ENCODE data around the gene ACTL9. TPM values are rescaled to one million over a fixed set of nuclear protein-coding genes. Genes with fewer than 3 reads are reported as not detected.
"Not testable (repeated sequence)": the region's sequence is repeated elsewhere in the genome, so short reads cannot be mapped to it uniquely, and the experiment has no call there.

ACTL9 gene, protein sequence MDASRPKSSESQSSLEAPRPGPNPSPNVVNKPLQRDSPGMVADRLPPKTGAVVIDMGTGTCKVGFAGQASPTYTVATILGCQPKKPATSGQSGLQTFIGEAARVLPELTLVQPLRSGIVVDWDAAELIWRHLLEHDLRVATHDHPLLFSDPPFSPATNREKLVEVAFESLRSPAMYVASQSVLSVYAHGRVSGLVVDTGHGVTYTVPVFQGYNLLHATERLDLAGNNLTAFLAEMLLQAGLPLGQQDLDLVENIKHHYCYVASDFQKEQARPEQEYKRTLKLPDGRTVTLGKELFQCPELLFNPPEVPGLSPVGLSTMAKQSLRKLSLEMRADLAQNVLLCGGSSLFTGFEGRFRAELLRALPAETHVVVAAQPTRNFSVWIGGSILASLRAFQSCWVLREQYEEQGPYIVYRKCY
- not detected for total RNA-seq

- Histone ChIP-seq H3K9ac (ENCODE audit: low read depth in 1 of 3, low read length in 3 of 3) (no peak within 1 kb of the TSS), H3K27me3 (ENCODE audit: control insufficient read depth in 3 of 3, insufficient read depth in 3 of 3, low read length in 3 of 3) (peaks cover 0 to 14% (median 0%) of the 10 kb centered on the region in 3 donors), H3K36me3 (ENCODE audit: control insufficient read depth in 3 of 3, insufficient read depth in 3 of 3, low read length in 3 of 3) (no peaks in the 10 kb centered on the region), H3K27ac (ENCODE audit: low read depth, low read length) (no peak within 1 kb of the TSS), H3K4me3 (ENCODE audit: low read length in 3 of 3) (no peak within 1 kb of the TSS), H3K9me3 (ENCODE audit: control insufficient read depth in 3 of 3, low read length in 3 of 3) (no peaks in the 10 kb centered on the region), H3K4me1 (ENCODE audit: control insufficient read depth in 3 of 3, insufficient read depth in 3 of 3, low read length in 3 of 3) (no peaks in the 10 kb centered on the region)
Observed at GRCh38 chr19:8698433-8699063, at the start of gene ACTL9. TSS of gene ACTL9 (minus strand) at chr19:8698795. CDS start at chr19:8698701, 94 bp downstream.

- H3K27ac ChIP-seq (ENCODE audit: low read depth, low read length); H3K27me3 ChIP-seq (ENCODE audit: control insufficient read depth in 3 of 3, insufficient read depth in 3 of 3, low read length in 3 of 3); H3K4me3 ChIP-seq (ENCODE audit: low read length in 3 of 3); H3K36me3 ChIP-seq (ENCODE audit: control insufficient read depth in 3 of 3, insufficient read depth in 3 of 3, low read length in 3 of 3); H3K4me1 ChIP-seq (ENCODE audit: control insufficient read depth in 3 of 3, insufficient read depth in 3 of 3, low read length in 3 of 3); H3K9me3 ChIP-seq (ENCODE audit: control insufficient read depth in 3 of 3, low read length in 3 of 3); H3K9ac ChIP-seq (ENCODE audit: low read depth in 1 of 3, low read length in 3 of 3): not testable (repeated sequence)
Observed at GRCh38 chr19:8739291-8740065, 40.9 kb upstream of the ACTL9 start.

- H3K9ac ChIP-seq (ENCODE audit: low read depth in 1 of 3, low read length in 3 of 3): no peak overlapping the region
- no peak overlapping the region for H3K27ac ChIP-seq (ENCODE audit: low read depth, low read length)
- no peaks in the 10 kb centered on the region for H3K4me1 ChIP-seq (ENCODE audit: control insufficient read depth in 3 of 3, insufficient read depth in 3 of 3, low read length in 3 of 3)
- H3K4me3 ChIP-seq (ENCODE audit: low read length in 3 of 3): no peak overlapping the region
- no peaks in the 10 kb centered on the region for H3K36me3 ChIP-seq (ENCODE audit: control insufficient read depth in 3 of 3, insufficient read depth in 3 of 3, low read length in 3 of 3)
- no peaks in the 10 kb centered on the region for H3K9me3 ChIP-seq (ENCODE audit: control insufficient read depth in 3 of 3, low read length in 3 of 3)
- no peaks in the 10 kb centered on the region for H3K27me3 ChIP-seq (ENCODE audit: control insufficient read depth in 3 of 3, insufficient read depth in 3 of 3, low read length in 3 of 3)
Observed at GRCh38 chr19:8738377-8738776, 39.8 kb upstream of the ACTL9 start.

GRCh38 chr19:8731428-8732169 lies 33.0 kb upstream of the ACTL9 start:
- no peak overlapping the region for H3K9ac ChIP-seq (ENCODE audit: low read depth in 1 of 3, low read length in 3 of 3)
- H3K36me3 ChIP-seq (ENCODE audit: control insufficient read depth in 3 of 3, insufficient read depth in 3 of 3, low read length in 3 of 3): no peaks in the 10 kb centered on the region
- no peak overlapping the region for H3K4me3 ChIP-seq (ENCODE audit: low read length in 3 of 3)
- H3K4me1 ChIP-seq (ENCODE audit: control insufficient read depth in 3 of 3, insufficient read depth in 3 of 3, low read length in 3 of 3): no peaks in the 10 kb centered on the region
- no peaks in the 10 kb centered on the region for H3K27me3 ChIP-seq (ENCODE audit: control insufficient read depth in 3 of 3, insufficient read depth in 3 of 3, low read length in 3 of 3)
- peaks cover 0 to 4% (median 2%) of the 10 kb centered on the region in 3 donors for H3K9me3 ChIP-seq (ENCODE audit: control insufficient read depth in 3 of 3, low read length in 3 of 3)
- no peak overlapping the region for H3K27ac ChIP-seq (ENCODE audit: low read depth, low read length)

GRCh38 chr19:8724276-8724675 lies 25.7 kb upstream of the ACTL9 start:
- H3K36me3 ChIP-seq (ENCODE audit: control insufficient read depth in 3 of 3, insufficient read depth in 3 of 3, low read length in 3 of 3): no peaks in the 10 kb centered on the region
- H3K9me3 ChIP-seq (ENCODE audit: control insufficient read depth in 3 of 3, low read length in 3 of 3): no peaks in the 10 kb centered on the region
- no peak overlapping the region for H3K27ac ChIP-seq (ENCODE audit: low read depth, low read length)
- H3K9ac ChIP-seq (ENCODE audit: low read depth in 1 of 3, low read length in 3 of 3): no peak overlapping the region
- no peak overlapping the region for H3K4me3 ChIP-seq (ENCODE audit: low read length in 3 of 3)
- peaks cover 0 to 2% (median 0%) of the 10 kb centered on the region in 3 donors for H3K27me3 ChIP-seq (ENCODE audit: control insufficient read depth in 3 of 3, insufficient read depth in 3 of 3, low read length in 3 of 3)
- H3K4me1 ChIP-seq (ENCODE audit: control insufficient read depth in 3 of 3, insufficient read depth in 3 of 3, low read length in 3 of 3): no peaks in the 10 kb centered on the region

DNA sequence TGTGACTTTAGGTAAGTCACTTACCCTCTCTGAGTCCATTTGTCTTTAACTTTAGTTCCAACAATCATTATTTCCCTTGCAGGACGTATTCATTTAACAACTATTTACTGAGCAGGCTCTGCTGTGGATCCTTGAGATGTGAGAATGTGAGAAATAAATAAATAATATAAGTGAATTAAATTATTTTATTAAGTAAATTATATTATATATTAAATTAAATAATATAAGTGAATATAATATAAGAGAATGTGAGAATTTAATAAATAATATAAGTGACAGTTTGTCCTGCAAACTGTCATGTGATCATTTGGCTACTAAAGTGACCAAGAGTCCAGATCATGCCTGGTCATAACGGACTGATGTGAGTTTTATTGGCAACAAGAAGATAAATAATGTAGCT lies 23.4 kb upstream of the ACTL9 start:
- Histone ChIP-seq H3K27me3 (ENCODE audit: control insufficient read depth in 3 of 3, insufficient read depth in 3 of 3, low read length in 3 of 3) (peaks cover 0 to 2% (median 0%) of the 10 kb centered on the region in 3 donors), H3K9me3 (ENCODE audit: control insufficient read depth in 3 of 3, low read length in 3 of 3) (peaks cover 0 to 3% (median 0%) of the 10 kb centered on the region in 3 donors), H3K4me1 (ENCODE audit: control insufficient read depth in 3 of 3, insufficient read depth in 3 of 3, low read length in 3 of 3) (no peaks in the 10 kb centered on the region), H3K9ac (ENCODE audit: low read depth in 1 of 3, low read length in 3 of 3) (no peak overlapping the region), H3K4me3 (ENCODE audit: low read length in 3 of 3) (no peak overlapping the region), H3K36me3 (ENCODE audit: control insufficient read depth in 3 of 3, insufficient read depth in 3 of 3, low read length in 3 of 3) (no peaks in the 10 kb centered on the region), H3K27ac (ENCODE audit: low read depth, low read length) (no peak overlapping the region)

DNA sequence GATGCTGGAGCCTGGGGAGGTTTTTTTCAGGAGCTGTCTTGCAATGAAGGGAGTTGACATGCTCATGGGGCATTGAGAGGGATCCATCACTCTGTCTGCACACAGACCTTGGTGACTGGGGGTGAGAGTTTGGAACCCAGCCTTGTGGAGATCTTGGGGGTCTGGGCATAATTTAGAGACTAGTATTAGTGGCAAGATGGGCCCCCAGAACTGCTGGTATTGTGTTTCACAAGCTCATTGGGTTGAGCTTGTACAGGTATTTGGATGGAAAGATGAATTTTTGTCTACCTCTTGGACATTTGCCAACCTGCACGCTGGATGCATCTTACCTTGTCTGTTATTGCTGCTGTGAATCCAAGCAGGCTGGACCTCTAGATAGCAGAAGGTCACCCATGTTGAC lies 22.7 kb upstream of the ACTL9 start, which contains the start of gene OR2Z1:
Gene OR2Z1, plus strand, starts transcription at position 301 of the 400 bp plus-strand sequence. CDS start 9,395 bp downstream, outside the sequence.
- H3K4me1 ChIP-seq (ENCODE audit: control insufficient read depth in 3 of 3, insufficient read depth in 3 of 3, low read length in 3 of 3): no peaks in the 10 kb centered on the region
- peaks cover 0 to 3% (median 0%) of the 10 kb centered on the region in 3 donors for H3K9me3 ChIP-seq (ENCODE audit: control insufficient read depth in 3 of 3, low read length in 3 of 3)
- peaks cover 0 to 2% (median 0%) of the 10 kb centered on the region in 3 donors for H3K27me3 ChIP-seq (ENCODE audit: control insufficient read depth in 3 of 3, insufficient read depth in 3 of 3, low read length in 3 of 3)
- no peak within 1 kb of the TSS for H3K27ac ChIP-seq (ENCODE audit: low read depth, low read length)
- no peaks in the 10 kb centered on the region for H3K36me3 ChIP-seq (ENCODE audit: control insufficient read depth in 3 of 3, insufficient read depth in 3 of 3, low read length in 3 of 3)
- H3K9ac ChIP-seq (ENCODE audit: low read depth in 1 of 3, low read length in 3 of 3): no peak within 1 kb of the TSS
- no peak within 1 kb of the TSS for H3K4me3 ChIP-seq (ENCODE audit: low read length in 3 of 3)

DNA sequence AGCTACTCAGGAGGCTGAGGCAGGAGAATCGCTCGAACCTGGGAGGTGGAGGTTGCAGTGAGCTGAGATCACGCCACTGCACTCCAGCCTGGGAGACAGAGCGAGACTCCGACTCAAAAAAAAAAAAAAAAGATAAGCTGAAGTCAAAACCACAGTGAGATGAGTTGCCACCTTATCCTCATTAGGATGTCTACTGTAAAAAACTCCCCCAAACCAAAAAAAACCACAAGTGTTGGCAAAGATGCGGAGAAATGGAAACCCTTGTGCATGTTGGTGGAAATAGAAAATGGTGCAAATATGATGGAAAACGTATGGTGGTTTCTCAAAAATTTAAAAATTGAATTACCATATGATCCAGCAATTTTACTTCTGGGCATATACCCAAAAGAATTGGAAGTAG lies 11.7 kb upstream of the ACTL9 start:
- not testable (repeated sequence) for H3K9me3 ChIP-seq (ENCODE audit: control insufficient read depth in 3 of 3, low read length in 3 of 3); H3K4me3 ChIP-seq (ENCODE audit: low read length in 3 of 3); H3K36me3 ChIP-seq (ENCODE audit: control insufficient read depth in 3 of 3, insufficient read depth in 3 of 3, low read length in 3 of 3); H3K27me3 ChIP-seq (ENCODE audit: control insufficient read depth in 3 of 3, insufficient read depth in 3 of 3, low read length in 3 of 3); H3K9ac ChIP-seq (ENCODE audit: low read depth in 1 of 3, low read length in 3 of 3); H3K4me1 ChIP-seq (ENCODE audit: control insufficient read depth in 3 of 3, insufficient read depth in 3 of 3, low read length in 3 of 3); H3K27ac ChIP-seq (ENCODE audit: low read depth, low read length)

- Histone ChIP-seq H3K36me3 (ENCODE audit: control insufficient read depth in 3 of 3, insufficient read depth in 3 of 3, low read length in 3 of 3) (no peaks in the 10 kb centered on the region), H3K4me3 (ENCODE audit: low read length in 3 of 3) (no peak overlapping the region), H3K27me3 (ENCODE audit: control insufficient read depth in 3 of 3, insufficient read depth in 3 of 3, low read length in 3 of 3) (no peaks in the 10 kb centered on the region), H3K9ac (ENCODE audit: low read depth in 1 of 3, low read length in 3 of 3) (no peak overlapping the region), H3K27ac (ENCODE audit: low read depth, low read length) (no peak overlapping the region), H3K4me1 (ENCODE audit: control insufficient read depth in 3 of 3, insufficient read depth in 3 of 3, low read length in 3 of 3) (no peaks in the 10 kb centered on the region), H3K9me3 (ENCODE audit: control insufficient read depth in 3 of 3, low read length in 3 of 3) (no peaks in the 10 kb centered on the region)
Observed at GRCh38 chr19:8705742-8706141, 7.1 kb upstream of the ACTL9 start.

All from skeletal muscle tissue (tissue), 4 donors.